SU-DHL-6 (cell line): ENCODE measurements around the gene SH3PXD2A.
"Not testable (repeated sequence)": the region's sequence is repeated elsewhere in the genome, so short reads cannot be mapped to it uniquely, and the experiment has no call there.

Experiments used
- EZH2phosphoT487 ChIP-seq: fragments of 200-600 bp; sonication (generic), shearing (Covaris generic); conservative IDR thresholded peaks from 2 replicates; pipeline ENCODE4 v1.6.1; 2018; ENCODE audit warnings: mild to moderate bottlenecking, antibody characterized with exemption, low read length, moderate library complexity, mixed read lengths
- TF ChIP-seq, protein P1 (sequence below): fragments of 200-600 bp; sonication (generic); IDR thresholded peaks from one replicate; pipeline ENCODE4 v1.5.1; 2017; ENCODE audit warnings: antibody characterized with exemption, mild to moderate bottlenecking, low read length, moderate library complexity; ENCODE audit not compliant: insufficient read depth, poor library complexity, severe bottlenecking

DNA sequence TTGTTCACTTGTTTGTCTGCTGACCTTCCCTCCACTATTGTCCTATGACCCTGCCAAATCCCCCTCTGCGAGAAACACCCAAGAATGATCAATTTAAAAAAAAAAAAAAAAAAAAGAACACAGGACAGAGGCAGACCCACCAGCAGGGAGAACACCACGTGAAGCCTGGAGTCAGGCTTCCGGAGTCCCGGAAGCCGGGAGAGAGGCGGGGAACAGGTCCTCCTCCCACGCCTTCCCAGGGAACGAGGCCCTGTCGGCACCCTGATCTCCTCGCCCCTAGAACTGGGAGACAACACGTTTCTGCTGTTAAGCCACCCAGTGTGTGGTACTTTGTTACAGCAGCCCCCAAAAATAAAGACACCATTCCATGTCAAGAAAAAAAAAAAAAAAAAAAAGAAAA, 247.3 kb downstream of the SH3PXD2A start:
- TF ChIP-seq, protein P1, sequence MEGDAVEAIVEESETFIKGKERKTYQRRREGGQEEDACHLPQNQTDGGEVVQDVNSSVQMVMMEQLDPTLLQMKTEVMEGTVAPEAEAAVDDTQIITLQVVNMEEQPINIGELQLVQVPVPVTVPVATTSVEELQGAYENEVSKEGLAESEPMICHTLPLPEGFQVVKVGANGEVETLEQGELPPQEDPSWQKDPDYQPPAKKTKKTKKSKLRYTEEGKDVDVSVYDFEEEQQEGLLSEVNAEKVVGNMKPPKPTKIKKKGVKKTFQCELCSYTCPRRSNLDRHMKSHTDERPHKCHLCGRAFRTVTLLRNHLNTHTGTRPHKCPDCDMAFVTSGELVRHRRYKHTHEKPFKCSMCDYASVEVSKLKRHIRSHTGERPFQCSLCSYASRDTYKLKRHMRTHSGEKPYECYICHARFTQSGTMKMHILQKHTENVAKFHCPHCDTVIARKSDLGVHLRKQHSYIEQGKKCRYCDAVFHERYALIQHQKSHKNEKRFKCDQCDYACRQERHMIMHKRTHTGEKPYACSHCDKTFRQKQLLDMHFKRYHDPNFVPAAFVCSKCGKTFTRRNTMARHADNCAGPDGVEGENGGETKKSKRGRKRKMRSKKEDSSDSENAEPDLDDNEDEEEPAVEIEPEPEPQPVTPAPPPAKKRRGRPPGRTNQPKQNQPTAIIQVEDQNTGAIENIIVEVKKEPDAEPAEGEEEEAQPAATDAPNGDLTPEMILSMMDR = not testable (repeated sequence)
- not testable (repeated sequence) for TF ChIP-seq EZH2phosphoT487
